ENCODE measurements around the gene UQCC5.

GRCh38 chr3:52530918-52531826 is 5.2 kb upstream of the UQCC5 start:
- no peak for TF ChIP-seq REST (IDR thresholded peaks at IDR 0.05; ENCODE audit: insufficient replicate concordance, low read depth)
- TF ChIP-seq POLR2AphosphoS5 (IDR thresholded peaks at IDR 0.05; ENCODE audit: low read depth), result no peak

Measured in HL-60 (cell line).